NCI-H1436 (cell line): ENCODE measurements around the gene PHF13.

Experiments used
- DNase-seq: peaks from one replicate; lab custom pipeline; 2025; lab: John Stamatoyannopoulos, UW

The PHF13 gene

GRCh38 chr1:6666696-6667095 is 53.2 kb downstream of the PHF13 start:
- DNase-seq, result no peak

GRCh38 chr1:6667139-6667538 is 53.6 kb downstream of the PHF13 start:
- no peak for DNase-seq

- no peak for DNase-seq
These were observed 55.0 kb downstream of the PHF13 start for GRCh38 chr1:6668503-6668902.

DNA sequence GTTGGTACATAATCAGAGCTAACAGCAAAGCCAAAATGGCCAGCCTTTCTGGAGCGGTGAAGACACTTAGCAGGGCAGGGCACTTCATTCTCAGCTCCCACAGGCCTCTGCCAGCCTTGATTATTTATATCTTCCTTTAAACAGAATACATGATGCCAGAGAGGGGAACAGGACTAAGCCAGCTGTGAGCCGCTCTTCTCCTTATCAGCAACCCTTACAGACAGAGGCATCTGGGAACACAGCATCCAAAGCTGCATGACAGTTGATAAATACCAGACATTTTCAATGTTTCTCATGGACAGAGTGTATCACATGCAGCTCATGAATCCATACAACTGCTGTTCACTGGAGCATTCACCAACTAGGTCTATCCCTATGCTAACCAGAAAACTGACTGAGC is 59.0 kb downstream of the PHF13 start:
- DNase-seq, result no peak
